GM12892 (cell line): ENCODE results near the gene TIAL1.

Experiments
- POLR2AphosphoS5 ChIP-seq: IDR thresholded peaks from 2 replicates; pipeline ENCODE4 v1.6.1; 2011; ENCODE audit warnings: low read depth, low read length, control low read depth
- TAF1 ChIP-seq: IDR thresholded peaks from 2 replicates; pipeline ENCODE4 v1.6.1; 2011; ENCODE audit warnings: low read depth, mild to moderate bottlenecking, control low read depth, low read length, borderline replicate concordance

- TF ChIP-seq TAF1, result no peak
- no peak for TF ChIP-seq POLR2AphosphoS5
These were observed 5.7 kb upstream of the TIAL1 start for GRCh38 chr10:119602241-119603095.
